CD8-positive, alpha-beta memory T cell (primary cell): ENCODE measurements around the gene TSPAN33. TPM values are rescaled to one million over a fixed set of nuclear protein-coding genes. Genes with fewer than 3 reads are reported as not detected.

Experiments used
- CTCF ChIA-PET: fragments of 350-600 bp; sonication (Branson Sonifier 250); formaldehyde crosslinking; loops from one replicate; lab custom pipeline; 2021; ENCODE audit warnings: antibody characterized with exemption; lab: Charles Lee
- POLR2A ChIA-PET: fragments of 350-600 bp; sonication (Branson Sonifier 250); formaldehyde crosslinking; loops from one replicate; lab custom pipeline; 2021; ENCODE audit warnings: antibody characterized with exemption; lab: Charles Lee
- DNase-seq, 5 donors: peaks; one replicate each; pipeline versions ENCODE4 v3.0.0 to v3.0.0-alpha.2; 2020 to 2022; ENCODE audit warnings: mixed read lengths in 1 of 5
- H3K27ac ChIP-seq: one replicate; pipeline ENCODE4 v1.7.0; 2013; ENCODE audit warnings: low read depth, mild to moderate bottlenecking, low read length, moderate library complexity
- H3K27me3 ChIP-seq: 2 replicates; pipeline ENCODE4 v1.7.0; 2013; ENCODE audit warnings: low read length, mild to moderate bottlenecking; ENCODE audit not compliant: insufficient read depth, poor library complexity, severe bottlenecking
- H3K36me3 ChIP-seq: 2 replicates; pipeline ENCODE4 v1.7.0; 2013; ENCODE audit warnings: mild to moderate bottlenecking, low read length, moderate library complexity; ENCODE audit not compliant: insufficient read depth
- H3K4me1 ChIP-seq: 2 replicates; pipeline ENCODE4 v1.7.0; 2013; ENCODE audit warnings: mild to moderate bottlenecking, low read length, moderate library complexity; ENCODE audit not compliant: insufficient read depth
- H3K4me3 ChIP-seq: 2 replicates; pipeline ENCODE4 v1.7.0; 2013; ENCODE audit warnings: mild to moderate bottlenecking, low read length
- H3K9me3 ChIP-seq: 2 replicates; pipeline ENCODE4 v1.7.0; 2013; ENCODE audit warnings: mild to moderate bottlenecking, low read length
- H3K27ac Mint-ChIP-seq, 8 donors: one replicate each; pipeline ENCODE4 v1.8.0; 2020 to 2021; ENCODE audit warnings: mixed read lengths in 8 of 8, mild to moderate bottlenecking in 6 of 8, inconsistent platforms in 3 of 8, moderate library complexity in 3 of 8
- H3K27me3 Mint-ChIP-seq, 2 donors: one replicate each; pipeline ENCODE4 v1.8.0; 2020 to 2021; ENCODE audit warnings: mixed read lengths in 2 of 2, mild to moderate bottlenecking in 1 of 2, moderate library complexity in 1 of 2
- H3K36me3 Mint-ChIP-seq, 3 donors: one replicate each; pipeline ENCODE4 v1.8.0; 2020 to 2021; ENCODE audit warnings: mixed read lengths in 3 of 3, inconsistent platforms in 1 of 3, mild to moderate bottlenecking in 1 of 3
- H3K4me1 Mint-ChIP-seq, 3 donors: one replicate each; pipeline ENCODE4 v1.8.0; 2020 to 2021; ENCODE audit warnings: mixed read lengths in 3 of 3, inconsistent platforms in 1 of 3, mild to moderate bottlenecking in 1 of 3
- H3K4me3 Mint-ChIP-seq, 7 donors: one replicate each; pipeline ENCODE4 v1.8.0; 2020 to 2021; ENCODE audit warnings: mixed read lengths in 7 of 7, mild to moderate bottlenecking in 6 of 7, moderate library complexity in 4 of 7, inconsistent platforms in 2 of 7
- H3K9me3 Mint-ChIP-seq, 5 donors: one replicate each; pipeline ENCODE4 v1.8.0; 2020 to 2022; ENCODE audit warnings: mixed read lengths in 5 of 5, mild to moderate bottlenecking in 3 of 5, moderate library complexity in 2 of 5, inconsistent platforms in 1 of 5
- polyA plus RNA-seq: library from polyadenylated mRNA; unstranded; fragments of 300-500 nt; fragmentation: Illumina TruSeq; gene quantifications from one replicate; pipeline ENCODE4 v1.2.3, GENCODE V29; 2021
- total RNA-seq, 2 experiments: library from RNA; stranded (reverse); gene quantifications; one replicate each; pipeline ENCODE4 v1.2.3, GENCODE V29; 2021

TSPAN33 gene
- total and polyA plus RNA-seq, 3 experiments from 2014 or later, result 11.6 to 23.6 (median 23.2) TPM

DNA sequence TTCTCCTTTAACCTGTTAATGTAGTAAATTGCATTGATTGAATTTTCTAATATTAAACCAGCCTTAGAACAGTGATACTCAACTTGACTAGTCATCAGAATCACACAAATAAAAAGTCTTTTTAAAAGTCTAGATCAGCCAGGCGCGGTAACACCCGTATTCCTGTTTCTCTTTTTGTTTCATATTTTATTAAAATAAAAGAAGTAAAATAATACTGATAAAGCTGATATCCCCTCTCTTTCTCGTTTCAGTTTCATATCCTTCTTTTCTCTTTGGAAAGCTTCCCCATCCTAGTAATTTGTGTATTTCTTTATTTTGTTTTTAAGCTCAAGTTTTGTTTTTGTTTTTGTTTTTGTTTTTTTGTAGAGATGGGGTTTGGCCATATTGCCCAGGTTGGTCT lies 53.3 kb downstream of the TSPAN33 start:
- no peaks in the 10 kb centered on the region for H3K9me3 Mint-ChIP-seq
- ChIA-PET CTCF (interaction anchor here (1.1 kb wide), 1 partner anchor 72 kb away, joined by 3 read pairs; no protein-coding TSS in a partner anchor), POLR2A (no interaction called here)
- H3K27me3 Mint-ChIP-seq, result peaks cover 5 to 21% of the 10 kb centered on the region in 2 donors
- no peaks in the 10 kb centered on the region for H3K9me3 ChIP-seq
- no peak for DNase-seq
- H3K36me3 ChIP-seq, result no peaks in the 10 kb centered on the region
- H3K27ac Mint-ChIP-seq, result no peak overlapping the region
- no peaks in the 10 kb centered on the region for H3K4me1 Mint-ChIP-seq
- no peaks in the 10 kb centered on the region for H3K4me1 ChIP-seq
- H3K27ac ChIP-seq, result no peak overlapping the region
- H3K4me3 ChIP-seq, result no peak overlapping the region
- H3K4me3 Mint-ChIP-seq, result no peak overlapping the region
- no peaks in the 10 kb centered on the region for H3K36me3 Mint-ChIP-seq
- peaks cover under 1% of the 10 kb centered on the region for H3K27me3 ChIP-seq

- Histone ChIP-seq H3K4me3 (no peak overlapping the region), H3K36me3 (no peaks in the 10 kb centered on the region), H3K4me1 (no peaks in the 10 kb centered on the region), H3K27ac (no peak overlapping the region), H3K27me3 (no peaks in the 10 kb centered on the region), H3K9me3 (no peaks in the 10 kb centered on the region)
- Mint-ChIP-seq H3K9me3 (no peaks in the 10 kb centered on the region), H3K36me3 (no peaks in the 10 kb centered on the region), H3K4me3 (no peak overlapping the region), H3K4me1 (no peaks in the 10 kb centered on the region), H3K27me3 (peaks cover 9 to 20% of the 10 kb centered on the region in 2 donors), H3K27ac (no peak overlapping the region)
- POLR2A ChIA-PET, result no interaction called here
- CTCF ChIA-PET, result interaction anchor here (0.6 to 1.4 kb wide), 3 partner anchors 10 to 19 kb away, joined by 3 read pairs; no protein-coding TSS in a partner anchor
- DNase-seq, result no peak
Measured at GRCh38 chr7:129199406-129199805, 54.9 kb downstream of the TSPAN33 start.

- H3K27ac Mint-ChIP-seq, result no peak overlapping the region
- Histone ChIP-seq H3K4me3 (no peak overlapping the region), H3K27ac (no peak overlapping the region), H3K9me3 (no peaks in the 10 kb centered on the region), H3K27me3 (no peaks in the 10 kb centered on the region), H3K36me3 (no peaks in the 10 kb centered on the region), H3K4me1 (no peaks in the 10 kb centered on the region)
- ChIA-PET POLR2A (no interaction called here), CTCF (no interaction called here)
- no peak for DNase-seq
- no peaks in the 10 kb centered on the region for H3K36me3 Mint-ChIP-seq
- no peaks in the 10 kb centered on the region for H3K9me3 Mint-ChIP-seq
- peaks cover 10 to 20% of the 10 kb centered on the region in 2 donors for H3K27me3 Mint-ChIP-seq
- peaks cover 6 to 10% (median 9%) of the 10 kb centered on the region in 3 donors for H3K4me1 Mint-ChIP-seq
- H3K4me3 Mint-ChIP-seq, result no peak overlapping the region
Measured at GRCh38 chr7:129202058-129202777, 57.7 kb downstream of the TSPAN33 start.

DNA sequence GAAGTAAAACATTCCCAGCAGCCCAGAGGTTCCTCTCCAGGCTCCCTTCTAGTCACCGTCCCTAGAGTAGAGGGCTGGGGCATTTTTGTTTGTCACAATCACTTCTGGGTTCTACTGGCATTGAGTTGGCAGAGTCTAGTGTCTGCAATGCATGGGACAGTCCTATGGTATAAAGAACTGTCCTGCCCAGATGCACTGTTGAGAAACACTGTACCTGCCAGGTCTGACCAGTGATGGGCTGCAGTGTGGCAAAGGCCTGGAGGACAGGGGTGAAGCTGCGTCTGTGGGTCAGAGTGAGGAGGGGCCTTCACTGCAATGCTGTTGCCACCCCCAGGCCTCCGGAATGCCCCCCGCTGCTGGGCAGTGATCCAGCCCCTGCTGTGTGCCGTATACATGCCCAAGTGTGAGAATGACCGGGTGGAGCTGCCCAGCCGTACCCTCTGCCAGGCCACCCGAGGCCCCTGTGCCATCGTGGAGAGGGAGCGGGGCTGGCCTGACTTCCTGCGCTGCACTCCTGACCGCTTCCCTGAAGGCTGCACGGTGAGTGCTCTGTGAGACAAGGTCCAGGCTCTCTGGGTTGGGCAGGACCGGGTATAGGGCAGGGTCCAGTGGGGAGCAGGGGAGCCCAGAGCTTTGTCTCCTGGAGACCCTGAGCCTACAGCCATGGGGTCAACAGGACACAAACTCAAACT lies 58.7 kb downstream of the TSPAN33 start:
- no peaks in the 10 kb centered on the region for H3K36me3 ChIP-seq
- Mint-ChIP-seq H3K9me3 (no peaks in the 10 kb centered on the region), H3K36me3 (no peaks in the 10 kb centered on the region), H3K27ac (no peak overlapping the region), H3K27me3 (peaks cover 14 to 20% of the 10 kb centered on the region in 2 donors), H3K4me3 (no peak overlapping the region), H3K4me1 (peaks cover 6 to 10% (median 9%) of the 10 kb centered on the region in 3 donors)
- H3K4me1 ChIP-seq, result no peaks in the 10 kb centered on the region
- ChIA-PET CTCF (interaction anchor here (1.0 kb wide), 1 partner anchor 15 kb away, joined by 3 read pairs; no protein-coding TSS in a partner anchor), POLR2A (no interaction called here)
- no peaks in the 10 kb centered on the region for H3K27me3 ChIP-seq
- DNase-seq, result no peak
- H3K9me3 ChIP-seq, result no peaks in the 10 kb centered on the region
- H3K27ac ChIP-seq, result no peak overlapping the region
- H3K4me3 ChIP-seq, result no peak overlapping the region

DNA sequence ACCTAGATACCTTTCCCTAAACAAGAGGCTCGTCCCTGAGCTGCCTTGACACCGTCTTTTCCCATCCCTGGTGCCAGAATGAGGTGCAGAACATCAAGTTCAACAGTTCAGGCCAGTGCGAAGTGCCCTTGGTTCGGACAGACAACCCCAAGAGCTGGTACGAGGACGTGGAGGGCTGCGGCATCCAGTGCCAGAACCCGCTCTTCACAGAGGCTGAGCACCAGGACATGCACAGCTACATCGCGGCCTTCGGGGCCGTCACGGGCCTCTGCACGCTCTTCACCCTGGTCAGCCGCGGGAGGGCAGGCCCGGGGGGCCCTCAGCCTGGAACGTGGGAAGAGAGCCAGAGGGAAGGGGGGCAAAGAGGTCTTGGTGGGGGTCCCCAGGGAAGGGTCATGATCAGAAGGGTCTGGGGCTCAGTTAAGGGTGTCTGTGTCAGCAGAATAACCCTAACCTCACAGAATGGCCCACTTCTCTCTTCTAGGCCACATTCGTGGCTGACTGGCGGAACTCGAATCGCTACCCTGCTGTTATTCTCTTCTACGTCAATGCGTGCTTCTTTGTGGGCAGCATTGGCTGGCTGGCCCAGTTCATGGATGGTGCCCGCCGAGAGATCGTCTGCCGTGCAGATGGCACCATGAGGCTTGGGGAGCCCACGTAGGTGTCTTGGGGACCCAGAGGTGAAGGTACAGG lies 60.8 kb downstream of the TSPAN33 start:
- Mint-ChIP-seq H3K4me3 (no peak overlapping the region), H3K27me3 (peaks cover 14 to 25% of the 10 kb centered on the region in 2 donors), H3K27ac (peak overlapping the region in 2 of 8 donors; percentile 26 to 42), H3K9me3 (no peaks in the 10 kb centered on the region), H3K4me1 (peaks cover 6 to 10% (median 9%) of the 10 kb centered on the region in 3 donors), H3K36me3 (no peaks in the 10 kb centered on the region)
- Histone ChIP-seq H3K36me3 (no peaks in the 10 kb centered on the region), H3K27me3 (no peaks in the 10 kb centered on the region), H3K27ac (no peak overlapping the region), H3K4me1 (no peaks in the 10 kb centered on the region), H3K4me3 (no peak overlapping the region), H3K9me3 (no peaks in the 10 kb centered on the region)
- DNase-seq, result no peak
- POLR2A ChIA-PET, result no interaction called here
- CTCF ChIA-PET, result no interaction called here

DNA sequence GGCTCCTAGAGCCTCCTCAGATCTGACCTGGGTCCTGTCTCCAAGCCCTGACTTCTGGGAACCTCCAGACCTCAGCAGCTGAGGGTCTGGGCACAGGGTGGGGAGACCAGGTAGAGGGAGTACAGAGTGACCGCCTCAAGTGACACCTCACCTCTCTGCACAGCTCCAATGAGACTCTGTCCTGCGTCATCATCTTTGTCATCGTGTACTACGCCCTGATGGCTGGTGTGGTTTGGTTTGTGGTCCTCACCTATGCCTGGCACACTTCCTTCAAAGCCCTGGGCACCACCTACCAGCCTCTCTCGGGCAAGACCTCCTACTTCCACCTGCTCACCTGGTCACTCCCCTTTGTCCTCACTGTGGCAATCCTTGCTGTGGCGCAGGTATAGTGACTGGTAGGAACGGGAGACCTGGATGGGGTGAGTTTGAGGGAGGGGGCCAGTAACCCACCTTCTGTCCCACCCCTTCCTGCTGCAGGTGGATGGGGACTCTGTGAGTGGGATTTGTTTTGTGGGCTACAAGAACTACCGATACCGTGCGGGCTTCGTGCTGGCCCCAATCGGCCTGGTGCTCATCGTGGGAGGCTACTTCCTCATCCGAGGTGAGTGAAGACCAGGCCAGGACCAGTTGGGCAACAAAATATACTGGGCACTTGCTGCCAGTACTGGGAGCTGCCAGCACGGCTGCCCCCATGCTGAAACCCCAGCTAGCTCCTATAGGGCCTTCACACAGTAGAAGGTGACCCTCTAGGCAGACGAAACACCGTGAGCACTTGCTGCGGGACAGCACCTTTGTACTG lies 61.7 kb downstream of the TSPAN33 start:
- Histone ChIP-seq H3K27ac (no peak overlapping the region), H3K4me3 (no peak overlapping the region), H3K36me3 (no peaks in the 10 kb centered on the region), H3K9me3 (no peaks in the 10 kb centered on the region), H3K4me1 (no peaks in the 10 kb centered on the region), H3K27me3 (no peaks in the 10 kb centered on the region)
- H3K9me3 Mint-ChIP-seq, result no peaks in the 10 kb centered on the region
- ChIA-PET POLR2A (no interaction called here), CTCF (interaction anchor here (1.3 to 1.7 kb wide), 2 partner anchors 12 to 42 kb away, joined by 4 read pairs; no protein-coding TSS in a partner anchor)
- H3K4me3 Mint-ChIP-seq, result no peak overlapping the region
- peak in 1 of 5 donors; percentile 40 for DNase-seq
- H3K27me3 Mint-ChIP-seq, result peaks cover 14 to 23% of the 10 kb centered on the region in 2 donors
- no peaks in the 10 kb centered on the region for H3K36me3 Mint-ChIP-seq
- peak overlapping the region in 3 of 8 donors; percentile 26 to 70 (median 42) for H3K27ac Mint-ChIP-seq
- peaks cover 6 to 10% (median 9%) of the 10 kb centered on the region in 3 donors for H3K4me1 Mint-ChIP-seq

GRCh38 chr7:129208667-129209066 lies 64.2 kb downstream of the TSPAN33 start:
- no peak for DNase-seq
- Histone ChIP-seq H3K9me3 (no peaks in the 10 kb centered on the region), H3K27ac (no peak overlapping the region), H3K27me3 (no peaks in the 10 kb centered on the region), H3K4me1 (no peaks in the 10 kb centered on the region), H3K36me3 (no peaks in the 10 kb centered on the region), H3K4me3 (no peak overlapping the region)
- H3K4me3 Mint-ChIP-seq, result no peak overlapping the region
- peaks cover 6 to 10% (median 9%) of the 10 kb centered on the region in 3 donors for H3K4me1 Mint-ChIP-seq
- H3K9me3 Mint-ChIP-seq, result no peaks in the 10 kb centered on the region
- CTCF ChIA-PET, result interaction anchor here (1.2 to 2.4 kb wide), 3 partner anchors 9 to 63 kb away, joined by 3 to 8 read pairs (median 3); no protein-coding TSS in a partner anchor
- H3K36me3 Mint-ChIP-seq, result no peaks in the 10 kb centered on the region
- POLR2A ChIA-PET, result no interaction called here
- peaks cover 7 to 10% of the 10 kb centered on the region in 2 donors for H3K27me3 Mint-ChIP-seq
- no peak overlapping the region for H3K27ac Mint-ChIP-seq
